ENCODE results near the gene FLG2. TPM values are rescaled to one million over a fixed set of nuclear protein-coding genes. Genes with fewer than 3 reads are reported as not detected.

Gene FLG2
- total and polyA plus RNA-seq, 8 donors: 0.03 to 0.37 (median 0.15) TPM; not detected in 5

DNA sequence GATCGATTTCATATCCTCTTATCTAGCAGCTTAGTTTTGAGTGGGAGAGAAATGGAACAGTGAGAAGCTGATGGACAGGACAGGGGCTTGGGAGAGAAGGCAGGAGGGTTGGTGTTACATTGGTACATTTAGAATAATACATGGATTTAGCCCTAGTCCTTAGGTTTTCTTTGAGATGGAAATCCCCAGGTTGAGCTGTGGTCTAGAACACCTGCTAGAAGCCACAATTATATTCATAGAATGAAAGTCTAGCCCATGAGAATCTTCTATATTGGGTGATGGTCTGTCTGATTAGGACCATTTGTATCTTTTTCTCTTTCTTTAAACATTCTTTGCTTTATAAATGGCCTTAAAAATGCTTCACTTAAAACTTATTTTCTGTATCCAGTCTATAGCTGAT, 34.3 kb upstream of the FLG2 start:
- Histone ChIP-seq H3K27ac (no peak overlapping the region), H3K36me3 (no peaks in the 10 kb centered on the region), H3K9me3 (no peaks in the 10 kb centered on the region), H3K4me1 (no peaks in the 10 kb centered on the region), H3K4me3 (no peak overlapping the region), H3K27me3 (no peaks in the 10 kb centered on the region)
- 30 to 68% (median 50%) methylated on average over 1 of the region's 1 CpG for WGBS, 5 donors
- TF ChIP-seq, protein P1, sequence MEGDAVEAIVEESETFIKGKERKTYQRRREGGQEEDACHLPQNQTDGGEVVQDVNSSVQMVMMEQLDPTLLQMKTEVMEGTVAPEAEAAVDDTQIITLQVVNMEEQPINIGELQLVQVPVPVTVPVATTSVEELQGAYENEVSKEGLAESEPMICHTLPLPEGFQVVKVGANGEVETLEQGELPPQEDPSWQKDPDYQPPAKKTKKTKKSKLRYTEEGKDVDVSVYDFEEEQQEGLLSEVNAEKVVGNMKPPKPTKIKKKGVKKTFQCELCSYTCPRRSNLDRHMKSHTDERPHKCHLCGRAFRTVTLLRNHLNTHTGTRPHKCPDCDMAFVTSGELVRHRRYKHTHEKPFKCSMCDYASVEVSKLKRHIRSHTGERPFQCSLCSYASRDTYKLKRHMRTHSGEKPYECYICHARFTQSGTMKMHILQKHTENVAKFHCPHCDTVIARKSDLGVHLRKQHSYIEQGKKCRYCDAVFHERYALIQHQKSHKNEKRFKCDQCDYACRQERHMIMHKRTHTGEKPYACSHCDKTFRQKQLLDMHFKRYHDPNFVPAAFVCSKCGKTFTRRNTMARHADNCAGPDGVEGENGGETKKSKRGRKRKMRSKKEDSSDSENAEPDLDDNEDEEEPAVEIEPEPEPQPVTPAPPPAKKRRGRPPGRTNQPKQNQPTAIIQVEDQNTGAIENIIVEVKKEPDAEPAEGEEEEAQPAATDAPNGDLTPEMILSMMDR (IDR thresholded peaks at IDR 0.05): no peak
- TF ChIP-seq POLR2AphosphoS5 (IDR thresholded peaks at IDR 0.05) (no peak), EP300 (IDR thresholded peaks at IDR 0.05) (no peak), POLR2A (IDR thresholded peaks at IDR 0.05) (no peak)
- intact Hi-C loops (cut with DNase I; ENCODE audit: low total_unique reads): no loop called here
- no peak for DNase-seq

DNA sequence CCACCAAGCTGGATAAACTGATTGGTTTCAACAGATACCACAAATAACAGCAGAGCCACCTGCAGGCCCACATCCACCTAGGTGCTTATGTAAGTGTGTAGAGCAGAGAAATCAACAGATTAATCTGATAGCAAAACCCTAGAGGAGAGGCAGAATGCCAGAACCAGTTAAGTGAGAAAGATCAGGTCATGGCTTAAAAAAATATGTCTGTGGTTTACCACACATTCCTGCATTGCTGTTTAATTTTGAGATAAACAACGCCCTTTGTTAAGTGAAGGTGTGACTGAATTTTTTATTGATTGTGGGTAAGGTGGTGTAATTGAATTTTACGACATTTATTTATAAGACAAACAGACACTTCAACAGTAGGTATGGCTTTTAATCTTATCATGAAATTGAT, 33.1 kb upstream of the FLG2 start:
- Histone ChIP-seq H3K36me3 (no peaks in the 10 kb centered on the region), H3K4me3 (no peak overlapping the region), H3K27ac (no peak overlapping the region), H3K9me3 (no peaks in the 10 kb centered on the region), H3K27me3 (no peaks in the 10 kb centered on the region), H3K4me1 (no peaks in the 10 kb centered on the region)
- no peak for TF ChIP-seq POLR2AphosphoS5 (IDR thresholded peaks at IDR 0.05)
- TF ChIP-seq POLR2A (IDR thresholded peaks at IDR 0.05): no peak
- intact Hi-C loops (cut with DNase I; ENCODE audit: low total_unique reads): no loop called here
- WGBS, 5 donors: 18 to 43% (median 32%) methylated on average over 2 of the region's 2 CpGs
- peak in 1 of 2 donors; percentile 12 for DNase-seq

DNA sequence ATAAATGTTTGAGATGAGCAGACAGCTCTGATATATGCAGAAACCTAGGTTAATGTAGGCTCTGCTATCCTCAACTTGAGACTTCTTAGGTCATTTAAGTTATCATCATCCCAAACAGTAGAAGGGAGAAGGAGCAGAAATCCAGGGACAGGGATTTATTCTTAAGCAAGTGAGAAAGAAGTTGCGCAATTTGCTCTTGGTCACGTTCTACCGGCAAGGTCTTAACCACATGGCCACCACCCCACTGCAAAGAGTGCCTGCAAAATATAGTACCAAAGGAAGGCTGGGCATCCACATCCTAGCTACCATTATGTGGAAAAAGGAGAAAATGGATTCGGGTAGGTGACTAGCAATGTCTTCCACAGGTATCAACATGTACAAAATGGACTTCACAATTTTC, 29.1 kb upstream of the FLG2 start:
- intact Hi-C loops (cut with DNase I; ENCODE audit: low total_unique reads): no loop called here
- 66 to 79% (median 66%) methylated on average over 4 of the region's 4 CpGs for WGBS, 5 donors

DNA sequence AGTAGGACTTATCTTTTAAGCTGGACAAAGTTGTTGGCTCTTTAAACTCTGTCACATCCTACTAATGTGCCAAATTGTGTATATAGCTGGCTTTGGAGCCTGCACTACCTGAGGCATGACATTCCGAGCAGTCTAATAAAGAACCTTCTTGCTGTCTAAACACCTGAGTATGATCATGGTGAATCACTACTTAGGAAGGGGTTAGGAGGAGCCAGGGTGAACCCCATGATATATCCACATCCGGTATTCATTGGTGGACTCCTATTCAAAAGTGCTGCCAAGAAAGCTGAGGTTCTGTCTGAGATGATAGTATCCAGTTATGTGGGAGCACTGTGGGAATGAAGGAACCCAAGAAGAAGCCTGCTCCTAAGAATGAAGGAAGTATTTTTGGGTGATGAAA, 27.1 kb upstream of the FLG2 start:
- Histone ChIP-seq H3K27me3 (peaks cover 0 to 3% (median 0%) of the 10 kb centered on the region in 3 donors), H3K36me3 (no peaks in the 10 kb centered on the region), H3K4me3 (no peak overlapping the region), H3K27ac (no peak overlapping the region), H3K4me1 (no peaks in the 10 kb centered on the region), H3K9me3 (no peaks in the 10 kb centered on the region)
- 78 to 84% (median 83%) methylated on average over 2 of the region's 2 CpGs for WGBS, 5 donors
- no peak for DNase-seq
- TF ChIP-seq POLR2AphosphoS5 (IDR thresholded peaks at IDR 0.05) (no peak), EP300 (IDR thresholded peaks at IDR 0.05) (no peak), POLR2A (IDR thresholded peaks at IDR 0.05) (no peak)
- TF ChIP-seq, protein P1 (IDR thresholded peaks at IDR 0.05): no peak
- intact Hi-C loops (cut with DNase I; ENCODE audit: low total_unique reads): no loop called here

More for the DNA sequence above, 29.1 kb upstream of the FLG2 start:
- TF ChIP-seq POLR2A (IDR thresholded peaks at IDR 0.05): no peak
- TF ChIP-seq EP300 (IDR thresholded peaks at IDR 0.05): no peak
- TF ChIP-seq, protein P1 (IDR thresholded peaks at IDR 0.05): no peak
- no peak for TF ChIP-seq POLR2AphosphoS5 (IDR thresholded peaks at IDR 0.05)
- H3K4me1 ChIP-seq: no peaks in the 10 kb centered on the region
- H3K36me3 ChIP-seq: no peaks in the 10 kb centered on the region
- DNase-seq: no peak
- no peak overlapping the region for H3K4me3 ChIP-seq
- H3K9me3 ChIP-seq: no peaks in the 10 kb centered on the region
- H3K27me3 ChIP-seq: peaks cover 0 to 3% (median 0%) of the 10 kb centered on the region in 3 donors
- H3K27ac ChIP-seq: no peak overlapping the region

DNA sequence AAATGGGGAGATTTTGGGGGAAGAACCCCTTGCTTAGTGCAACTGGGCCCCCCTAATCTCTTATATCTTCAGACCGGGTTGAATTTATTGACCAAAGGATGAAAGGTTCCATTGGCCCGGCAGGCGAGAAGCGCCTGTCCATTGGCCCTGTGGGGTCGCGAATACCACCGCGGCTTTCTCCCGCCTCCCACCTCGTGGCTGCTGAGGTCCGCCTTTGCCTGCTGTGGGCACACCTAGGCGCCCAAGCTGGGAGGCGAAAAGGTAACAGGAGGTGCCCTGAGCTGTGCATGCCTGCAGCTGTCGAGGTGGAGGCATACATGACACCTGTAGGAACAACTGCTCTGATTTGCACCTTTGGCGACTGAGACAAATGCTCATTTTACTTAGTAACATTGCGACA, 21.1 kb upstream of the FLG2 start:
- intact Hi-C loops (cut with DNase I; ENCODE audit: low total_unique reads): no loop called here
- no peak for TF ChIP-seq POLR2AphosphoS5 (IDR thresholded peaks at IDR 0.05)
- TF ChIP-seq EP300 (IDR thresholded peaks at IDR 0.05): no peak
- no peak for TF ChIP-seq POLR2A (IDR thresholded peaks at IDR 0.05)
- TF ChIP-seq, protein P1 (IDR thresholded peaks at IDR 0.05): no peak
- Histone ChIP-seq H3K27ac (no peak overlapping the region), H3K9me3 (no peaks in the 10 kb centered on the region), H3K4me1 (no peaks in the 10 kb centered on the region), H3K27me3 (no peaks in the 10 kb centered on the region), H3K36me3 (no peaks in the 10 kb centered on the region), H3K4me3 (no peak overlapping the region)
- no peak for DNase-seq
- 73 to 78% (median 76%) methylated on average over 16 of the region's 16 CpGs for WGBS, 5 donors
